H1 (cell line): ENCODE measurements around the gene DDX31. TPM values are rescaled to one million over a fixed set of nuclear protein-coding genes. Genes with fewer than 3 reads are reported as not detected.

Experiments used
- ASH2L ChIP-seq: fragments of 200-600, 300-600 bp; sonication (generic); IDR thresholded peaks from one replicate; pipeline ENCODE4 v1.7.1; 2017; ENCODE audit warnings: low read length
- ATF3 ChIP-seq: IDR thresholded peaks from 2 replicates; pipeline ENCODE4 v1.6.1; 2011; ENCODE audit warnings: low read depth, mild to moderate bottlenecking, low read length; ENCODE audit not compliant: insufficient read depth
- BACH1 ChIP-seq: IDR thresholded peaks from 2 replicates; pipeline ENCODE4 v1.6.1; 2012; ENCODE audit warnings: low read length, improper control_type of control experiment
- BCL11A ChIP-seq, 2 experiments: IDR thresholded peaks; one replicate each; pipeline ENCODE4 v1.6.1; 2011; ENCODE audit warnings: low read depth in 2 of 2, low read length in 2 of 2, mild to moderate bottlenecking in 2 of 2
- CHD2 ChIP-seq: IDR thresholded peaks from 2 replicates; pipeline ENCODE4 v1.6.1; 2012; ENCODE audit warnings: low read length, improper control_type of control experiment
- CTCF ChIP-seq, 3 experiments: IDR thresholded peaks; 1 replicate in 2 of 3; 2 replicates in 1 of 3; pipeline versions ENCODE4 v1.5.1 to v1.6.1; 2011; ENCODE audit warnings: low read length in 3 of 3, mild to moderate bottlenecking in 3 of 3, inconsistent platforms in 2 of 3, low read depth in 1 of 3, moderate library complexity in 1 of 3; ENCODE audit not compliant: insufficient read depth in 1 of 3; ENCODE audit errors: control extremely low read depth in 1 of 3
- HDAC6 ChIP-seq: IDR thresholded peaks from one replicate; pipeline ENCODE4 v1.7.1; 2012; ENCODE audit warnings: low read depth, mild to moderate bottlenecking, inconsistent platforms, low read length, moderate library complexity
- JUND ChIP-seq: IDR thresholded peaks from 2 replicates; pipeline ENCODE4 v1.6.1; 2011; ENCODE audit warnings: mild to moderate bottlenecking, improper control_type of control experiment, low read length
- MAX ChIP-seq: IDR thresholded peaks from 2 replicates; pipeline ENCODE4 v1.6.1; 2012; ENCODE audit warnings: inconsistent platforms
- NANOG ChIP-seq: IDR thresholded peaks from 2 replicates; pipeline ENCODE4 v1.6.1; 2011; ENCODE audit warnings: low read length, low read depth, mild to moderate bottlenecking, inconsistent platforms; ENCODE audit not compliant: insufficient read depth, poor library complexity, severe bottlenecking
- POLR2A ChIP-seq, 2 experiments: IDR thresholded peaks; 1 replicate in 1 of 2; 2 replicates in 1 of 2; pipeline ENCODE4 v1.6.1; 2011; ENCODE audit warnings: low read depth in 2 of 2, low read length in 2 of 2, mild to moderate bottlenecking in 2 of 2; ENCODE audit errors: control extremely low read depth in 1 of 2
- RAD21 ChIP-seq, 2 experiments: IDR thresholded peaks in 1 of 2; conservative IDR thresholded peaks in 1 of 2; 2 replicates each; pipeline ENCODE4 v1.6.1; 2011; ENCODE audit warnings: low read depth in 2 of 2, low read length in 2 of 2, improper control_type of control experiment in 1 of 2, inconsistent platforms in 1 of 2, mild to moderate bottlenecking in 1 of 2, moderate library complexity in 1 of 2
- RBBP5 ChIP-seq: IDR thresholded peaks from 2 replicates; pipeline ENCODE4 v1.7.1; 2012; ENCODE audit warnings: low read depth, mild to moderate bottlenecking, inconsistent platforms, low read length, moderate library complexity, borderline replicate concordance
- SAP30 ChIP-seq: fragments of 300-600 bp; sonication (generic); IDR thresholded peaks from 2 replicates; pipeline ENCODE4 v1.7.1; 2012; ENCODE audit warnings: low read length, moderate library complexity, mild to moderate bottlenecking, inconsistent platforms; ENCODE audit not compliant: insufficient read depth, insufficient replicate concordance
- SP4 ChIP-seq: IDR thresholded peaks from 2 replicates; pipeline ENCODE4 v1.6.1; 2012; ENCODE audit warnings: low read length, inconsistent platforms
- TAF1 ChIP-seq: IDR thresholded peaks from 2 replicates; pipeline ENCODE4 v1.6.1; 2011; ENCODE audit warnings: mild to moderate bottlenecking, low read depth, low read length
- TBP ChIP-seq: IDR thresholded peaks from 2 replicates; pipeline ENCODE4 v1.6.1; 2011; ENCODE audit warnings: low read depth, low read length, improper control_type of control experiment
- TCF12 ChIP-seq: IDR thresholded peaks from 2 replicates; pipeline ENCODE4 v1.6.1; 2011; ENCODE audit warnings: low read depth, mild to moderate bottlenecking, low read length
- ZNF274 ChIP-seq: IDR thresholded peaks from 2 replicates; pipeline ENCODE4 v1.7.0; 2012; ENCODE audit warnings: low read length, borderline replicate concordance; ENCODE audit errors: extremely low read depth
- polyA plus RNA-seq, 7 experiments: library from polyadenylated mRNA; depleted of rRNA in 3 of 7; stranded (reverse) in 5 of 7; unstranded in 2 of 7; fragments of >200 nt in 5 of 7; fragments of 200-250 nt in 2 of 7; gene quantifications; 1 replicate in 5 of 7; 2 replicates in 1 of 7; 4 replicates in 1 of 7; pipeline versions ENCODE4 v1.2.1 to v1.2.3, GENCODE V29; 2011 to 2013; ENCODE audit warnings: missing spikeins in 2 of 7, mixed read lengths in 2 of 7
- total RNA-seq: library from RNA; stranded (reverse); fragmentation: NEBNext Ultra II Directional; extraction: Animal tissue kit (Norgen Biotek cat#: 25700); gene quantifications from 2 replicates; pipeline ENCODE4 v1.2.1, GENCODE V29; 2021
- TF ChIP-seq, protein P1 (sequence below): IDR thresholded peaks from 2 replicates; pipeline ENCODE4 v1.6.1; 2012; ENCODE audit warnings: inconsistent platforms

Gene DDX31
- total and polyA plus RNA-seq, 2 of the 8 experiments (the other 6 are each of a cell fraction or from before 2014, with no cell fraction given) = 9.5 to 23.7 TPM

GRCh38 chr9:132669698-132670456 lies at the start of gene DDX31 (continued):
- TF ChIP-seq HDAC6 (no peak), RAD21 (IDR thresholded peaks at IDR 0.05 in 1 of 2, conservative IDR thresholded peaks at IDR 0.05 in 1 of 2; ENCODE audit: low read depth in 2 of 2, low read length in 2 of 2) (0 out of 4 replicates have a peak, but pooled peaks of 1 of the 2 experiments have one; percentile 2), JUND (no peak), TCF12 (no peak), RBBP5 (0 out of 2 replicates have a peak, but pooled peaks have one; percentile 14), TAF1 (peak; percentile 61; the same call in 1 of the 2 replicates), SAP30 (peak; percentile 54), ASH2L (peak; percentile 98), TBP (peak; percentile 66), SP4 (peak; percentile 94), ATF3 (no peak), BCL11A (IDR thresholded peaks at IDR 0.05; ENCODE audit: low read depth in 2 of 2, low read length in 2 of 2) (no peak), CHD2 (peak; percentile 30; the same call in 1 of the 2 replicates), BACH1 (peak; percentile 19), MAX (peak; percentile 91), ZNF274 (no peak), NANOG (no peak), POLR2A (IDR thresholded peaks at IDR 0.05; ENCODE audit: control extremely low read depth in 1 of 2, low read depth in 2 of 2, low read length in 2 of 2) (peak in 1 of 2 experiments; percentile 54), CTCF (IDR thresholded peaks at IDR 0.05; ENCODE audit: control extremely low read depth in 1 of 3, insufficient read depth in 1 of 3, low read depth in 1 of 3, low read length in 3 of 3) (no peak)
- TF ChIP-seq, protein P1, sequence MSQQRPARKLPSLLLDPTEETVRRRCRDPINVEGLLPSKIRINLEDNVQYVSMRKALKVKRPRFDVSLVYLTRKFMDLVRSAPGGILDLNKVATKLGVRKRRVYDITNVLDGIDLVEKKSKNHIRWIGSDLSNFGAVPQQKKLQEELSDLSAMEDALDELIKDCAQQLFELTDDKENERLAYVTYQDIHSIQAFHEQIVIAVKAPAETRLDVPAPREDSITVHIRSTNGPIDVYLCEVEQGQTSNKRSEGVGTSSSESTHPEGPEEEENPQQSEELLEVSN = peak; percentile 89; the same call in 1 of the 2 replicates
